Endothelial cell of umbilical vein (primary cell): ENCODE measurements around the gene ELP4. TPM values are rescaled to one million over a fixed set of nuclear protein-coding genes. Genes with fewer than 3 reads are reported as not detected.

Experiments
- BruUV-seq: library from RNA; stranded (reverse); fragments of 400-500 nt; replicated peaks from 2 replicates; lab custom pipeline; 2021; lab: Mats Ljungman, UMichigan
- CTCF ChIA-PET: fragments of 300-600, 350-600 bp; sonication (Branson Sonifier 250); formaldehyde crosslinking; loops from one replicate; lab custom pipeline; 2021; ENCODE audit warnings: antibody characterized with exemption, inconsistent platforms; lab: Charles Lee
- POLR2A ChIA-PET: fragments of 300-600, 350-600 bp; sonication (Branson Sonifier 250); formaldehyde crosslinking; loops from one replicate; lab custom pipeline; 2021; ENCODE audit warnings: antibody characterized with exemption, inconsistent platforms; lab: Charles Lee
- DNase-seq: peaks from one replicate; pipeline ENCODE4 v3.0.0-alpha.2; 2011; ENCODE audit warnings: low read depth, low spot score
- FAIRE-seq: peaks from 2 replicates; lab custom pipeline; 2011; peaks lifted over from hg19 to GRCh38; lab: Jason Lieb, UNC
- H2AFZ ChIP-seq: 2 replicates; pipeline ENCODE4 v1.6.0; 2012; ENCODE audit warnings: low read depth, low read length, control low read depth, inconsistent platforms
- H3K27ac ChIP-seq: 2 replicates; pipeline ENCODE4 v1.5.1; 2011; ENCODE audit warnings: low read depth, mild to moderate bottlenecking, control low read depth, low read length, moderate library complexity; ENCODE audit not compliant: insufficient read depth
- H3K27me3 ChIP-seq, 2 experiments: 2 replicates each; pipeline versions ENCODE4 v1.6.0 to v1.6.1; 2011; ENCODE audit warnings: low read length in 2 of 2, mixed read lengths in 1 of 2; ENCODE audit not compliant: control insufficient read depth in 2 of 2, insufficient read depth in 2 of 2
- H3K36me3 ChIP-seq, 2 experiments: 2 replicates in 1 of 2; 3 replicates in 1 of 2; pipeline ENCODE4 v1.5.1; 2011; ENCODE audit warnings: low read length in 2 of 2, mild to moderate bottlenecking in 1 of 2, moderate library complexity in 1 of 2; ENCODE audit not compliant: control insufficient read depth in 2 of 2, insufficient read depth in 2 of 2; ENCODE audit errors: extremely low read depth in 1 of 2
- H3K4me1 ChIP-seq: 3 replicates; pipeline ENCODE4 v1.5.1; 2011; ENCODE audit warnings: mild to moderate bottlenecking, low read length; ENCODE audit not compliant: control insufficient read depth, insufficient read depth; ENCODE audit errors: extremely low read depth
- H3K4me2 ChIP-seq: 2 replicates; pipeline ENCODE4 v1.6.1; 2011; ENCODE audit warnings: low read length, control low read depth, mixed read lengths; ENCODE audit not compliant: insufficient read depth
- H3K4me3 ChIP-seq, 3 experiments: fragments of 200-600 bp in 1 of 3; sonication (generic), shearing (Covaris generic) in 1 of 3; replicated peaks in 1 of 3; 2 replicates each; pipeline ENCODE4 v1.5.1; 2011 to 2016; ENCODE audit warnings: control low read depth in 3 of 3, low read length in 3 of 3, mild to moderate bottlenecking in 2 of 3, inconsistent platforms in 1 of 3, low read depth in 1 of 3, moderate library complexity in 1 of 3; ENCODE audit not compliant: insufficient read depth in 1 of 3
- H3K79me2 ChIP-seq: 2 replicates; pipeline ENCODE4 v1.6.0; 2012; ENCODE audit warnings: low read length, inconsistent platforms; ENCODE audit not compliant: control insufficient read depth, insufficient read depth
- H3K9ac ChIP-seq: replicated peaks from 2 replicates; pipeline ENCODE3; 2011; ENCODE audit warnings: low read length, control low read depth; ENCODE audit not compliant: insufficient read depth; ENCODE audit errors: extremely low read depth
- H3K9me1 ChIP-seq: replicated peaks from 3 replicates; pipeline ENCODE4 v1.6.0; 2011; ENCODE audit warnings: mild to moderate bottlenecking, low read length; ENCODE audit not compliant: control insufficient read depth, insufficient read depth; ENCODE audit errors: extremely low read depth
- H3K9me3 ChIP-seq: replicated peaks from 2 replicates; pipeline ENCODE4 v1.5.1; 2012; ENCODE audit warnings: low read length, inconsistent platforms; ENCODE audit not compliant: control insufficient read depth, insufficient read depth
- H4K20me1 ChIP-seq: replicated peaks from 2 replicates; pipeline ENCODE3; 2011; ENCODE audit warnings: mild to moderate bottlenecking, low read length; ENCODE audit not compliant: control insufficient read depth, insufficient read depth; ENCODE audit errors: extremely low read depth
- CTCF ChIP-seq, 2 donors: IDR thresholded peaks; 1 replicate in 1 of 2; 2 replicates in 1 of 2; pipeline ENCODE4 v1.5.1; 2011; ENCODE audit warnings: low read length in 2 of 2, mild to moderate bottlenecking in 2 of 2, moderate library complexity in 2 of 2, control low read depth in 1 of 2, inconsistent platforms in 1 of 2, low read depth in 1 of 2; ENCODE audit not compliant: insufficient read depth in 1 of 2; ENCODE audit errors: extremely low read depth in 1 of 2
- EZH2 ChIP-seq: IDR thresholded peaks from 2 replicates; pipeline ENCODE4 v1.6.1; 2012; ENCODE audit warnings: borderline replicate concordance, low read depth, mild to moderate bottlenecking, moderate library complexity, low read length, inconsistent platforms; ENCODE audit not compliant: severe bottlenecking
- FOS ChIP-seq: IDR thresholded peaks from 2 replicates; pipeline ENCODE4 v1.6.1; 2011; ENCODE audit warnings: mild to moderate bottlenecking, low read length, moderate library complexity, borderline replicate concordance; ENCODE audit not compliant: insufficient read depth
- GATA2 ChIP-seq: IDR thresholded peaks from 2 replicates; pipeline ENCODE4 v1.7.0; 2011; ENCODE audit warnings: low read depth, mild to moderate bottlenecking, moderate library complexity, mixed read lengths, low read length; ENCODE audit not compliant: insufficient read length, insufficient read depth
- JUN ChIP-seq: IDR thresholded peaks from 2 replicates; pipeline ENCODE4 v1.6.1; 2011; ENCODE audit warnings: borderline replicate concordance, low read depth; ENCODE audit not compliant: insufficient read length, insufficient read depth
- MAX ChIP-seq: IDR thresholded peaks from 2 replicates; pipeline ENCODE4 v1.6.1; 2011; ENCODE audit not compliant: insufficient read depth, insufficient read length
- MYC ChIP-seq: IDR thresholded peaks from one replicate; pipeline ENCODE4 v1.6.1; 2011; ENCODE audit warnings: mild to moderate bottlenecking, low read depth, low read length
- POLR2A ChIP-seq: IDR thresholded peaks from 2 replicates; pipeline ENCODE4 v1.6.1; 2012; ENCODE audit warnings: low read depth, mild to moderate bottlenecking, control low read depth, low read length
- POLR2AphosphoS5 ChIP-seq: IDR thresholded peaks from 2 replicates; pipeline ENCODE4 v1.6.1; 2012; ENCODE audit warnings: low read depth, mild to moderate bottlenecking, control low read depth, low read length, moderate library complexity; ENCODE audit not compliant: insufficient read depth
- dilution Hi-C: fragments of 300-500 bp; cut with MboI; formaldehyde crosslinking; loops from one replicate; pipeline ENCODE4 v1.15.0; 2019; ENCODE audit warnings: low sequenced_read_pairs; ENCODE audit not compliant: extremely low pct_ligation_motif_present
- intact Hi-C: fragments of 100-400 bp; cut with micrococcal nuclease; formaldehyde crosslinking; loops from one replicate; pipeline ENCODE4 v1.10.0; 2022
- polyA plus RNA-seq, 4 experiments: library from polyadenylated mRNA; depleted of rRNA in 3 of 4; stranded (reverse) in 3 of 4; unstranded in 1 of 4; fragments of >200 nt; gene quantifications; 2 replicates each; pipeline versions ENCODE4 v1.2.1 to v1.2.3, GENCODE V29; 2011 to 2012; ENCODE audit warnings: missing spikeins in 1 of 4
- total RNA-seq: library from RNA; stranded (reverse); gene quantifications from 2 replicates; pipeline ENCODE4 v1.2.3, GENCODE V29; 2021

Gene ELP4
- total and polyA plus RNA-seq, 2 donors (not counting 3 experiments of a cell fraction or from before 2014, with no cell fraction given), result 11.6 to 16.3 TPM

GRCh38 chr11:31802609-31802989, 293.0 kb downstream of the ELP4 start:
- POLR2A ChIA-PET, result no interaction called here
- dilution Hi-C loops, result no loop called here
- Histone ChIP-seq H3K4me2 (no peak overlapping the region), H3K9ac (no peak overlapping the region), H3K27me3 (peaks cover 93 to 98% of the 10 kb centered on the region in 2 experiments), H3K36me3 (no peaks in the 10 kb centered on the region), H3K4me3 (no peak overlapping the region), H3K9me3 (no peaks in the 10 kb centered on the region), H4K20me1 (peaks cover 3% of the 10 kb centered on the region), H3K79me2 (no peaks in the 10 kb centered on the region), H3K9me1 (no peaks in the 10 kb centered on the region), H3K4me1 (peaks cover 5% of the 10 kb centered on the region), H2AFZ (no peak overlapping the region), H3K27ac (no peak overlapping the region)
- no peak for DNase-seq
- intact Hi-C loops, result loop anchor here (5.0 kb wide), 1 partner anchor 295 kb away; the partner anchor contains the start of genes ELP4 and IMMP1L
- TF ChIP-seq GATA2, result no peak
- no peak for TF ChIP-seq JUN
- no peak for TF ChIP-seq POLR2A
- no peak for TF ChIP-seq MYC
- no peak for TF ChIP-seq POLR2AphosphoS5
- no peak for TF ChIP-seq FOS
- no peak for TF ChIP-seq EZH2
- no peak for TF ChIP-seq CTCF (IDR thresholded peaks at IDR 0.05; ENCODE audit: extremely low read depth in 1 of 2, insufficient read depth in 1 of 2, low read depth in 1 of 2, low read length in 2 of 2)
- TF ChIP-seq MAX, result no peak
- BruUV-seq, result no TSS peak
- FAIRE-seq, result no peak
- CTCF ChIA-PET, result no interaction called here
